ENCODE measurements around the gene UNC5C. TPM values are rescaled to one million over a fixed set of nuclear protein-coding genes. Genes with fewer than 3 reads are reported as not detected.

Gene UNC5C
- total RNA-seq, 2 donors from 2014 or later, result not detected

DNA sequence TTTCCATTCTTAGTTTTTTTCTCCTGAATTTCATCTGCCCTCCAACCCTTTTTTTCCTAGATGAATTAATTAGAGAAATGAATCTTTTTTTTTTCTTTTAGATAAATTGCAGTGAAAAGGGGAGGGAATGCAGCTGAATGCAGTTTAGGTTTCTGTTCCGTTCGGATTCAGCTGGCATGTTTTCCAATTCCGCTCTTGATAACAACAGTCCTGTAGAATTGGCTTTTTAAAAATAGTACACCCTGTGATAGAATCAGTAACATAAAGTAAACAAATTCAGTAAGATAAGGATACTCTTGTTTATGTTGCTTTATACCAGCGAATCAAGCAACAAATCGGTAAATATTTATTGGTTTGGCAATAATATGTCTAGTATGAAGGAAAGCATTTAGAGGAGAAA is 103.5 kb downstream of the UNC5C start:
- Mint-ChIP-seq H3K36me3 (no peaks in the 10 kb centered on the region), H3K4me3 (no peak overlapping the region), H3K4me1 (ENCODE audit: low read depth in 2 of 2) (no peaks in the 10 kb centered on the region), H3K9me3 (peaks cover 3% of the 10 kb centered on the region), H3K27me3 (no peaks in the 10 kb centered on the region), H3K27ac (no peak overlapping the region)
- ATAC-seq (no peak), DNase-seq (ENCODE audit: low spot score) (no peak)

GRCh38 chr4:95444812-95445211 is 104.0 kb downstream of the UNC5C start:
- H3K27ac Mint-ChIP-seq, result no peak overlapping the region
- no peak for ATAC-seq

GRCh38 chr4:95439896-95440295 is 108.9 kb downstream of the UNC5C start:
- H3K4me1 Mint-ChIP-seq (ENCODE audit: low read depth in 2 of 2), result no peaks in the 10 kb centered on the region
- ATAC-seq (no peak), DNase-seq (ENCODE audit: low spot score) (no peak)
- H3K36me3 Mint-ChIP-seq, result no peaks in the 10 kb centered on the region
- no peak overlapping the region for H3K4me3 Mint-ChIP-seq
- no peaks in the 10 kb centered on the region for H3K9me3 Mint-ChIP-seq
- H3K27me3 Mint-ChIP-seq, result no peaks in the 10 kb centered on the region
- no peak overlapping the region for H3K27ac Mint-ChIP-seq

More at GRCh38 chr4:95444812-95445211, 104.0 kb downstream of the UNC5C start:
- H3K4me1 Mint-ChIP-seq (ENCODE audit: low read depth in 2 of 2), result no peaks in the 10 kb centered on the region
- peaks cover 3% of the 10 kb centered on the region for H3K9me3 Mint-ChIP-seq
- no peaks in the 10 kb centered on the region for H3K27me3 Mint-ChIP-seq
- H3K36me3 Mint-ChIP-seq, result no peaks in the 10 kb centered on the region
- H3K4me3 Mint-ChIP-seq, result no peak overlapping the region
- no peak for DNase-seq (ENCODE audit: low spot score)

DNA sequence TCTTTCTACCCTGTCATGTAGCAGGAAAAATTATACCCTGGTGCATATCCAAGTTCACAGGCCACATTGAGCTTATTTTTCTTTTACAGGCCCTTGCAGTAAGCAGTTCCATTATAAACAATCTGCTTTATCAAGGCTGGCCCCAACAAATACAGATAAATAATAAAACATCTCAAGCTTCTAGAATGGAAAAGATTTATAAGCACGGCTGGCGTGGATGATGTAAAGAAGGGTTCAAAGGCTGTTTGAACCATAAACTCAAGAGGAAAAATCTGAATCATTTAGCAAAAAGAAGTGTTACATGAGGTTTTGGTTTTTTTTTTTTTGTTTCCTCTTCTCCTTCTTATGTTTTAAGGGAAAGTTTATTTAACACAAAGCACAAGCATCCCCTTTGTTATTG is 109.7 kb downstream of the UNC5C start:
- no peak overlapping the region for H3K4me3 Mint-ChIP-seq
- no peak overlapping the region for H3K27ac Mint-ChIP-seq
- no peaks in the 10 kb centered on the region for H3K9me3 Mint-ChIP-seq
- H3K36me3 Mint-ChIP-seq, result no peaks in the 10 kb centered on the region
- H3K27me3 Mint-ChIP-seq, result no peaks in the 10 kb centered on the region
- DNase-seq (ENCODE audit: low spot score) (no peak), ATAC-seq (no peak)
- no peaks in the 10 kb centered on the region for H3K4me1 Mint-ChIP-seq (ENCODE audit: low read depth in 2 of 2)

DNA sequence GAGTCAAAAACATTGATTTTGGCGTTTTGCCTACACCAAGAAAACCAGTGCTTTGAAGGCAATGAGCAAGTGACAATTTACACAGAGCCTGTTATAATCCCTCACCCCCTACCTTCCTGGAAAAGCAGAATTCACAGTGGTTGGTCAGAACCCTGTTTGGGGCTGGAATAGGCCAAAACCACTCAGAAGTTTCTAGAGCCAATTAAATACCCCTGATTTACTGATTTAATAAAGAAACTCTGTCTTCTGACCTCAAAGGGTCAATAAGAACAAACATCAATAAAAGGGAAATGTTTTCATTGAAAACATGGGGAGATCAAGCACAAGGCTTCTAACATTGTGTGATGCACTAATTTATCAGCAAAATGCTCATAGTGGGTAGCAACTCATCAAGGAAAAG is 116.3 kb downstream of the UNC5C start:
- H3K36me3 Mint-ChIP-seq, result no peaks in the 10 kb centered on the region
- H3K9me3 Mint-ChIP-seq, result no peaks in the 10 kb centered on the region
- H3K27ac Mint-ChIP-seq, result no peak overlapping the region
- H3K4me3 Mint-ChIP-seq, result no peak overlapping the region
- no peaks in the 10 kb centered on the region for H3K27me3 Mint-ChIP-seq
- no peak for ATAC-seq
- no peak for DNase-seq (ENCODE audit: low spot score)
- no peaks in the 10 kb centered on the region for H3K4me1 Mint-ChIP-seq (ENCODE audit: low read depth in 2 of 2)

DNA sequence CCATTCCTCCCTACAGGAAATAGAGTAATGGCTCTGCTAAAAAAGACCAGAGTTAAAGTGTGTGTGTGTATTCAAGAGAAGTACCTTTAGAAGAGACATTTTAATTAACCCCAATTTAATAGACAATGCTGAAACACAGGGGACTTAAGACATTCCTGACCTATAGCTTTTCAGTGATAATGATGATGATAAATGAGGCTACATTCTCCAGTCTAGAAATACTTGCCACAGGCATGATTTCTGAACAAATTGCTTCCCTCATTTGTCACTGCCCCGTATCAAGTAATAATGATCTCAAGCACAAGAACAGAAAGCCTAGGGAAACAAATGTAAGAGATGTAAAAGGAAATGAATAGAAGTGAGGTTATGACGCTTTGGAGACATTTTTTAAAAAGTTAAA is 117.1 kb downstream of the UNC5C start:
- DNase-seq (ENCODE audit: low spot score) (no peak), ATAC-seq (no peak)
- no peaks in the 10 kb centered on the region for H3K4me1 Mint-ChIP-seq (ENCODE audit: low read depth in 2 of 2)
- H3K4me3 Mint-ChIP-seq, result no peak overlapping the region
- no peaks in the 10 kb centered on the region for H3K36me3 Mint-ChIP-seq
- no peak overlapping the region for H3K27ac Mint-ChIP-seq
- no peaks in the 10 kb centered on the region for H3K9me3 Mint-ChIP-seq
- no peaks in the 10 kb centered on the region for H3K27me3 Mint-ChIP-seq

- H3K4me3 Mint-ChIP-seq, result no peak overlapping the region
- H3K9me3 Mint-ChIP-seq, result peaks cover 3% of the 10 kb centered on the region
These were observed 119.4 kb downstream of the UNC5C start for GRCh38 chr4:95429416-95429815.

DNA sequence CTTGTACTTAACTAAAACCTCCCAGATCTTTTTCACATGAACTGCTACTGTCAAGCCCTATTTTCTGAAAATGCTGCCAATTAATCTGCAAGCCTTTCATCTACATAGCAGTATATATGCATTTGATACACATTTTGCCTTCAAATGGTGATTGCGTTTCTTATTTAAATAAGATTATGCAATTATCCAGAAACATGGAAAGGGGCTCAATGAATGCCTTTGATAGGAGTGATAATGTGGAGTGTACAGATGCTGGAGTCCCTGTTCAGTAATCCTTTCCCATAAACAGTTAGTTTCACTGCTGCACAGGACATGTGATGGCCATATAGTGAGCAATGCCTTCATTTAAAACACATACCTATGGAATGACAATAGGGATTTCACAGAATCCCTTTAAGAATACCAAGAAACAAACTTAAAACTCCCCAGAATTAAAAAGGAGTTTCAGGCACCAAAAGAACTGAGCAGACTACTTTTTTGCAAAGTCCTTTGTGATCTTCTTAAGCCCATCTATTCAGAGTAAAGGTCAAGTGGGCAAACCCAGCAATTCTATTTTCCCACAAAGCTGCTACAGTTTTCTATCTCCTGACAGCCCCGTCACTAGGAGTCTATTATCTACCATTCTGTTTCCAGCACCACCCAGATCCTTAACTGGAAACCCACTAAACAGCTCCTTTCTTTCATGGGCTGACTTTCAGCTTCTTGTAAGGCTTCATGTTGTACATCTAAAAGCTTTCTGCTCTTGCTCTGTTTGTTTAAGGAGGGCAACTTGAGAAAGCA is 120.3 kb downstream of the UNC5C start:
- no peak overlapping the region for H3K27ac Mint-ChIP-seq
- DNase-seq (ENCODE audit: low spot score) (no peak), ATAC-seq (no peak)
- H3K4me3 Mint-ChIP-seq, result no peak overlapping the region
- H3K9me3 Mint-ChIP-seq, result peaks cover 3% of the 10 kb centered on the region
- H3K36me3 Mint-ChIP-seq, result no peaks in the 10 kb centered on the region
- H3K27me3 Mint-ChIP-seq, result no peaks in the 10 kb centered on the region
- H3K4me1 Mint-ChIP-seq (ENCODE audit: low read depth in 2 of 2), result no peaks in the 10 kb centered on the region

More at GRCh38 chr4:95429416-95429815, 119.4 kb downstream of the UNC5C start:
- ATAC-seq (no peak), DNase-seq (ENCODE audit: low spot score) (no peak)
- Mint-ChIP-seq H3K4me1 (ENCODE audit: low read depth in 2 of 2) (no peaks in the 10 kb centered on the region), H3K27ac (no peak overlapping the region), H3K27me3 (no peaks in the 10 kb centered on the region), H3K36me3 (no peaks in the 10 kb centered on the region)

DNA sequence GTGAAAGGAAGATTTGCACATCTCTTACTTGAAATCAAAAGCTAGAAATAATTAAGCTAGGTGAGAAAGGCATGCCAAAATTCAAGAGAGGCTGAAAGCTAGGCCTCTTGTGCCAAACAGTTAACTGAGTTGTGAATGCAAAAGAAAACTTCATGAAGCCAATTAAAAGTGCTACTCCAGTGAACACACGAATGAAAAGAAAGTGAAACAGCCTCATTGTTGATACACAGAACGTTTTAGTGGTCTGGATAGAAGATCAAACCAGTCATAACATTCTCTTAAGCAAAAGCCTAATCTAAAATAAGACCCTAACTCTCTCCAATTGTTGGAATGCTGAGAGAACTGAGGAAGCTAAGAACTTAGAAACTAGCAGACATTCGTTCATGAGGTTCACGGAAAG is 122.3 kb downstream of the UNC5C start:
- Mint-ChIP-seq H3K27me3 (no peaks in the 10 kb centered on the region), H3K36me3 (no peaks in the 10 kb centered on the region), H3K4me1 (ENCODE audit: low read depth in 2 of 2) (no peaks in the 10 kb centered on the region), H3K27ac (no peak overlapping the region), H3K9me3 (peaks cover 3% of the 10 kb centered on the region), H3K4me3 (no peak overlapping the region)
- DNase-seq (ENCODE audit: low spot score) (no peak), ATAC-seq (no peak)

DNA sequence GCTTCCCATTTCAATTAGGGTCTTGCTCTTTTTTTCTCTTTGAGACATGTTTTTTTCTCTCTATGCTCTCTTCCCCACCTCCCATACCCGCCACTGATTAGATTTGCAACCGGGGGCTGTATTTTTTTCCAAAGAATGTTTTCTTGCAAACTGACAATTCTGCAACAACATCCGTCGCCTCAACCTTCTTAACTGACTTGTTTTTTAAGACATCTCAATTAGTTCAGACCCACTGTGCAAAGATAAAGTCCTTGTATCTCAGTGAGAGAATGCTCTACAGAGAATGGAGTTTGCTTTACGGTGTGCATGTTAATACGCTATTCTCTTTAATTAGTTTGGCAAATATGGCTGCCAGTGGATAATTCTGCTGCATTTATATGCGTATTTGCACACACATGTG is 126.3 kb downstream of the UNC5C start:
- H3K4me1 Mint-ChIP-seq (ENCODE audit: low read depth in 2 of 2), result no peaks in the 10 kb centered on the region
- no peak overlapping the region for H3K27ac Mint-ChIP-seq
- ATAC-seq (no peak), DNase-seq (ENCODE audit: low spot score) (no peak)
- peaks cover 3% of the 10 kb centered on the region for H3K9me3 Mint-ChIP-seq
- no peak overlapping the region for H3K4me3 Mint-ChIP-seq
- H3K36me3 Mint-ChIP-seq, result no peaks in the 10 kb centered on the region
- H3K27me3 Mint-ChIP-seq, result no peaks in the 10 kb centered on the region

DNA sequence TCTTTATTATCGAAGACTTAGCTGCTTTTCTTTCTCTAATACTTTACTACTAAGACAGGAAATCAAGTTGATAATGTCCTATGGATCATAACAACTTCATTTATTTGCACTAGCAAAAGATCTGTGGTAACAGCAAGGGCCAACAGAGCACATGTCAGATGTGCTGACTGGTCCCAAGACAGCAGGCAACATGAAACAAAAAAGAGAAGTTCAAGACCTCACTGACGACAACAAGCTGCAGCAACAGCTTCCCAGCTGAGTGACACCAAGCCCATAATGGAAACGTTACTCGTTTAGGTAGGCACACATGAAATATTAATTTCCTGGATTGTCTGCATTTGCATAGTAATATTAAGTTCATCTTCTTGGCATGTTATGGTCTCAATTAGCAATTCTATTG is 126.9 kb downstream of the UNC5C start:
- no peaks in the 10 kb centered on the region for H3K27me3 Mint-ChIP-seq
- ATAC-seq (no peak), DNase-seq (ENCODE audit: low spot score) (no peak)
- H3K9me3 Mint-ChIP-seq, result peaks cover 3% of the 10 kb centered on the region
- H3K4me1 Mint-ChIP-seq (ENCODE audit: low read depth in 2 of 2), result no peaks in the 10 kb centered on the region
- no peaks in the 10 kb centered on the region for H3K36me3 Mint-ChIP-seq
- H3K27ac Mint-ChIP-seq, result no peak overlapping the region
- H3K4me3 Mint-ChIP-seq, result no peak overlapping the region

- H3K36me3 Mint-ChIP-seq, result no peaks in the 10 kb centered on the region
- H3K4me3 Mint-ChIP-seq, result no peak overlapping the region
- no peak for DNase-seq (ENCODE audit: low spot score)
- H3K27me3 Mint-ChIP-seq, result no peaks in the 10 kb centered on the region
- no peak for ATAC-seq
- no peaks in the 10 kb centered on the region for H3K4me1 Mint-ChIP-seq (ENCODE audit: low read depth in 2 of 2)
- H3K27ac Mint-ChIP-seq, result no peak overlapping the region
- H3K9me3 Mint-ChIP-seq, result no peaks in the 10 kb centered on the region
These were observed 131.2 kb downstream of the UNC5C start for GRCh38 chr4:95417531-95417930.

- H3K4me3 Mint-ChIP-seq, result no peak overlapping the region
These were observed 133.4 kb downstream of the UNC5C start for GRCh38 chr4:95415346-95415771.

DNA sequence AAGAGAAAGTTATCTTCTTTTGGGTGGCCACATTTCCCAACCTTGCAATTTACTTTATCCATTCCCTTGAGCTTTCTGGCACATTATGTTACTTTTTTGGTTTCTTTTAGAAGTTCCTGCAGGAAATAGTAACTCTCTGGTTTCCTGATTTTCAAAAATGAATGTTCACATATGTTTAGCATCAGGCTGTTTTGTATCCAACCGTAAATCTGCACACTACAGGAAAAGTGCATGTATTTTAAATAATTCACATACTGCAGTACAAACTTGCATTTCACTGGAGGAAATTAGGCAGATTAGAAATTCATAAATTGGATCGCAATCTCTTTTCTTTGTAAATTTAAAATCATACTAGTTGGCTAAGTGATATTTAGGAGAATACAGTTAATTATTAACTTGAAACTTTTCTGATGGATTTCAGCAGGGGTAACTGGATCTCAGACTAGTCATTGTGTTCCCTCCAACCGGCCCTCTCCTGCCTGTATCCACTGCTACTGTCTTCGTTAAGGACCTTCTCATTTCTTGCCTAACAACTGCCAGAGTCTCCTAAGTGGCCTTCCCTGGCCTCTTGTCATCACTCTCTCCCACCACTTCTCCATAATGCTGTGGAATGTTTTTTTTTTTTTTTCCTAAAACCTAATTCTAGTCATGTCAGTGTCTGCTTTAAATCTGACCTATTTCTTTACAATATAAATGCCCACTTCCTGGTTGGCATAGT is 137.2 kb downstream of the UNC5C start:
- ATAC-seq (no peak), DNase-seq (ENCODE audit: low spot score) (no peak)
- Mint-ChIP-seq H3K27ac (no peak overlapping the region), H3K27me3 (peaks cover 0 to 2% of the 10 kb centered on the region in 2 donors), H3K4me1 (ENCODE audit: low read depth in 2 of 2) (no peaks in the 10 kb centered on the region), H3K9me3 (peaks cover 4% of the 10 kb centered on the region), H3K4me3 (no peak overlapping the region), H3K36me3 (no peaks in the 10 kb centered on the region)

More at GRCh38 chr4:95415346-95415771, 133.4 kb downstream of the UNC5C start:
- no peaks in the 10 kb centered on the region for H3K36me3 Mint-ChIP-seq
- H3K9me3 Mint-ChIP-seq, result no peaks in the 10 kb centered on the region
- no peak overlapping the region for H3K27ac Mint-ChIP-seq
- DNase-seq (ENCODE audit: low spot score), result no peak
- ATAC-seq, result no peak
- H3K4me1 Mint-ChIP-seq (ENCODE audit: low read depth in 2 of 2), result no peaks in the 10 kb centered on the region
- H3K27me3 Mint-ChIP-seq, result no peaks in the 10 kb centered on the region

Data from natural killer cell treated with Interleukin-12 subunit alpha and Interleukin-12 subunit beta and Interleukin-15 and Interleukin-18, amount 100 ng/mL, for 72 hours (primary cell).